ENCODE results near the gene SRCIN1. TPM values are rescaled to one million over a fixed set of nuclear protein-coding genes. Genes with fewer than 3 reads are reported as not detected.

Gene SRCIN1
- total RNA-seq, 2 donors from 2014 or later = 2.8 to 5.9 TPM

DNA sequence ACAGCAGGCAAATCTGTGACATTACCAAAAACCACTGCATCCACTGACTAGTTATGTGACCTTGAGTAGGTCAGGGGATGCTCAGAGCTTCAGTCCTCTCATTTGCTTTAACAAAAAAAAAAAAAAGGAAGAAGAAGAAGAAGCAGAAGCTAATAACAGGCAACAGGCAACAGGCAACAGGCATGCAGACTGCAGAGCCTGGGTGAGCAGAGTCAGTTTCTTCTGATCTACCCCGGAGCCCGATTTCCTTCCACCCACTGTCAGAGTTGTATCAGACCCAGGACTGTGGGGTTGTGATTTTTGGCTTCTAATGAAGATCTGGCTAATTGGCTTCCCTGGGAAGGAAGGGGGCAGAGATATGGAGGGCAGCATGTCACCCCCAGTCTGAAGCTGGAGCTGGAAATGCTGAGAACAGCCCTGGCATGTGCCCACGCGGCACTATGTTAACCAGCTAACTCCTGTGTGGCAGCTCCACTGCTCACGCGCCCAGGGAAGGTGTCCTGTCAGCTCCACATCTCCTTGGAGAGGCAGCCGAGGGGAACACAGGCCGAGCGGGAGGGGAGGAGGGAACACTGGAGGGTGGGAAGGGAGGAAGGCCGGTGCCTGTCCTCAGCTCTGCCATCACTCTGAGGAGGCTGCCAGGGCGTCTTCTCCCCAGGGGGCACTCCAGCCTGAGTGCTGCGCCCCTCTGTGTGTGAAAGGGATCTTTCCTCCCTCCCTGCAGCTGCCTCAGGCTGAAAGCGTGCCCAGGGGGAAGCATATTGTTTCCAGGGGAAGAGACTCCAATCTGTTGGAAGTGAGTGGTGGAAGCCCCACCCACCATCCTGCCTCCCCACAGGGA lies 17.6 kb downstream of the SRCIN1 start:
- H3K27ac Mint-ChIP-seq = no peak overlapping the region
- peaks cover 4% of the 10 kb centered on the region for H3K4me1 ChIP-seq (ENCODE audit: control insufficient read depth, insufficient read depth, low read length)
- H3K9me3 ChIP-seq (ENCODE audit: control insufficient read depth, low read length) = no peaks in the 10 kb centered on the region
- no peaks in the 10 kb centered on the region for H3K36me3 ChIP-seq (ENCODE audit: control insufficient read depth, insufficient read depth, low read length)
- peaks cover 22% of the 10 kb centered on the region for H3K27me3 Mint-ChIP-seq (ENCODE audit: insufficient read depth)
- DNase-seq = peak; percentile 74
- H3K27ac ChIP-seq (ENCODE audit: low read depth, low read length) = no peak overlapping the region
- TF ChIP-seq, protein P1, sequence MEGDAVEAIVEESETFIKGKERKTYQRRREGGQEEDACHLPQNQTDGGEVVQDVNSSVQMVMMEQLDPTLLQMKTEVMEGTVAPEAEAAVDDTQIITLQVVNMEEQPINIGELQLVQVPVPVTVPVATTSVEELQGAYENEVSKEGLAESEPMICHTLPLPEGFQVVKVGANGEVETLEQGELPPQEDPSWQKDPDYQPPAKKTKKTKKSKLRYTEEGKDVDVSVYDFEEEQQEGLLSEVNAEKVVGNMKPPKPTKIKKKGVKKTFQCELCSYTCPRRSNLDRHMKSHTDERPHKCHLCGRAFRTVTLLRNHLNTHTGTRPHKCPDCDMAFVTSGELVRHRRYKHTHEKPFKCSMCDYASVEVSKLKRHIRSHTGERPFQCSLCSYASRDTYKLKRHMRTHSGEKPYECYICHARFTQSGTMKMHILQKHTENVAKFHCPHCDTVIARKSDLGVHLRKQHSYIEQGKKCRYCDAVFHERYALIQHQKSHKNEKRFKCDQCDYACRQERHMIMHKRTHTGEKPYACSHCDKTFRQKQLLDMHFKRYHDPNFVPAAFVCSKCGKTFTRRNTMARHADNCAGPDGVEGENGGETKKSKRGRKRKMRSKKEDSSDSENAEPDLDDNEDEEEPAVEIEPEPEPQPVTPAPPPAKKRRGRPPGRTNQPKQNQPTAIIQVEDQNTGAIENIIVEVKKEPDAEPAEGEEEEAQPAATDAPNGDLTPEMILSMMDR (conservative IDR thresholded peaks at IDR 0.05) = no peak
- 61 to 81% methylated on average over 2 to 12 of the region's 13 CpGs for whole genome bisulfite sequencing, 2 experiments (ENCODE audit: insufficient coverage in 1 of 2, insufficient read length in 1 of 2)
- no peaks in the 10 kb centered on the region for H3K36me3 Mint-ChIP-seq (ENCODE audit: low read depth)
- H3K9me3 Mint-ChIP-seq = no peaks in the 10 kb centered on the region
- no peak overlapping the region for H3K9ac ChIP-seq (ENCODE audit: extremely low read depth, low read length, poor library complexity, severe bottlenecking)
- peaks cover 11% of the 10 kb centered on the region for H3K4me1 Mint-ChIP-seq
- H3K27me3 ChIP-seq (ENCODE audit: control insufficient read depth, insufficient read depth, low read length, poor library complexity, severe bottlenecking) = peaks cover 4% of the 10 kb centered on the region
- no peak overlapping the region for H3K4me3 ChIP-seq (ENCODE audit: low read length)
- no peak overlapping the region for H3K4me3 Mint-ChIP-seq

DNA sequence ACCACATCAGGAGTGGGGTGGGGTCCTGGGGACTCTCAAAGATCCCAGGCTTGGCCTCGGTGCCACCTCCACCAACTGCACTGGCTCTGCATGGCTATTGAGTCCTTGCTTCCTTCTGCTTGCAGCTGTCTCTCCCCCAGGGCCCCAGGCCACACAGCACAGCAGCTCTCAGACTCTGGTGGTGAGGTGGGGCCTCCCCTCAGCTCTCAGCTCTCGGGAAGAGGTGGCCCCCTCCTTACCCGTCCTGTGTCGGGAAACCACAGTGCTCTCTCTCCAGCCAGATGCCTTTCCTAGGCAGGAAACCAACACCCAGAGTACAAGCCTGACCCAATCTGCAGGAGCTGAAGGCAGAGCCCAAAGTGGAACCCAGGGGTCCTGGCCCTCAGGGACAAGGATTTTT lies 18.5 kb downstream of the SRCIN1 start:
- WGBS, 2 experiments (ENCODE audit: insufficient coverage in 1 of 2, insufficient read length in 1 of 2) = 71 to 85% methylated on average over 3 to 4 of the region's 4 CpGs

DNA sequence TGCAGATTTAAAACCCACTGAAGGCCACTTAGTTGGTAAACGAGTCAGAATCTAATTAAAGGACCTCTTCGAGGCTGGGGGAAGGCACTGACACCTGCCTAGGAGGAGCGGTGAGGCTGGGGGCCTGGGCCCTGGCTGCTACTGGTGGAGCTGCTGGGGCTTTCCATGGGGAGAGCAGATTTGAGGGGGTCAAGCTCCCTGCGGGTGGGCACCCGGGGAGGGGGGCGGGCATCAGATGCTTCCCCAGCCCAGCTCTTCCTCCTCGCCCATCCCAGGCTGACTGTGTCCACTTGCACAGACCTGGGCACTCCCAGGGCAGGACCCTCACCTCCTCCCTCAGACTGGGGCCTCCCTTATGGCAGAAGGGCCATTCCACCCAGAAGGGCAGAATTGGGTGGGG lies 19.0 kb downstream of the SRCIN1 start:
- peaks cover 11% of the 10 kb centered on the region for H3K4me1 Mint-ChIP-seq
- Histone ChIP-seq H3K27ac (ENCODE audit: low read depth, low read length) (no peak overlapping the region), H3K4me3 (ENCODE audit: low read length) (no peak overlapping the region), H3K9me3 (ENCODE audit: control insufficient read depth, low read length) (no peaks in the 10 kb centered on the region), H3K27me3 (ENCODE audit: control insufficient read depth, insufficient read depth, low read length, poor library complexity, severe bottlenecking) (peaks cover 4% of the 10 kb centered on the region), H3K9ac (ENCODE audit: extremely low read depth, low read length, poor library complexity, severe bottlenecking) (no peak overlapping the region), H3K36me3 (ENCODE audit: control insufficient read depth, insufficient read depth, low read length) (no peaks in the 10 kb centered on the region), H3K4me1 (ENCODE audit: control insufficient read depth, insufficient read depth, low read length) (peaks cover 4% of the 10 kb centered on the region)
- H3K27ac Mint-ChIP-seq = no peak overlapping the region
- 93 to 94% methylated on average over 3 to 7 of the region's 7 CpGs for WGBS, 2 experiments (ENCODE audit: insufficient coverage in 1 of 2, insufficient read length in 1 of 2)
- no peak overlapping the region for H3K4me3 Mint-ChIP-seq
- H3K27me3 Mint-ChIP-seq (ENCODE audit: insufficient read depth) = peaks cover 32% of the 10 kb centered on the region
- H3K9me3 Mint-ChIP-seq = no peaks in the 10 kb centered on the region
- no peak for DNase-seq
- TF ChIP-seq, protein P1 (conservative IDR thresholded peaks at IDR 0.05) = no peak
- no peaks in the 10 kb centered on the region for H3K36me3 Mint-ChIP-seq (ENCODE audit: low read depth)

More for the DNA sequence above, 18.5 kb downstream of the SRCIN1 start:
- H3K4me3 ChIP-seq (ENCODE audit: low read length) = no peak overlapping the region
- Mint-ChIP-seq H3K9me3 (no peaks in the 10 kb centered on the region), H3K27ac (no peak overlapping the region), H3K27me3 (ENCODE audit: insufficient read depth) (peaks cover 29% of the 10 kb centered on the region), H3K4me1 (peaks cover 11% of the 10 kb centered on the region), H3K36me3 (ENCODE audit: low read depth) (no peaks in the 10 kb centered on the region), H3K4me3 (no peak overlapping the region)
- TF ChIP-seq, protein P1 (conservative IDR thresholded peaks at IDR 0.05) = no peak
- H3K27me3 ChIP-seq (ENCODE audit: control insufficient read depth, insufficient read depth, low read length, poor library complexity, severe bottlenecking) = peaks cover 4% of the 10 kb centered on the region
- no peaks in the 10 kb centered on the region for H3K9me3 ChIP-seq (ENCODE audit: control insufficient read depth, low read length)
- H3K4me1 ChIP-seq (ENCODE audit: control insufficient read depth, insufficient read depth, low read length) = peaks cover 4% of the 10 kb centered on the region
- DNase-seq = no peak
- H3K27ac ChIP-seq (ENCODE audit: low read depth, low read length) = no peak overlapping the region
- H3K9ac ChIP-seq (ENCODE audit: extremely low read depth, low read length, poor library complexity, severe bottlenecking) = no peak overlapping the region
- H3K36me3 ChIP-seq (ENCODE audit: control insufficient read depth, insufficient read depth, low read length) = no peaks in the 10 kb centered on the region
